HG02973 (cell line): ENCODE results near the gene BRD3.

ENCODE experiments used
- ATAC-seq: cut with Tn5 transposase; IDR thresholded peaks from one replicate; pipeline ENCODE4 v1.9.1; 2021; ENCODE audit warnings: moderate library complexity; ENCODE audit not compliant: unreplicated experiment

Gene BRD3

DNA sequence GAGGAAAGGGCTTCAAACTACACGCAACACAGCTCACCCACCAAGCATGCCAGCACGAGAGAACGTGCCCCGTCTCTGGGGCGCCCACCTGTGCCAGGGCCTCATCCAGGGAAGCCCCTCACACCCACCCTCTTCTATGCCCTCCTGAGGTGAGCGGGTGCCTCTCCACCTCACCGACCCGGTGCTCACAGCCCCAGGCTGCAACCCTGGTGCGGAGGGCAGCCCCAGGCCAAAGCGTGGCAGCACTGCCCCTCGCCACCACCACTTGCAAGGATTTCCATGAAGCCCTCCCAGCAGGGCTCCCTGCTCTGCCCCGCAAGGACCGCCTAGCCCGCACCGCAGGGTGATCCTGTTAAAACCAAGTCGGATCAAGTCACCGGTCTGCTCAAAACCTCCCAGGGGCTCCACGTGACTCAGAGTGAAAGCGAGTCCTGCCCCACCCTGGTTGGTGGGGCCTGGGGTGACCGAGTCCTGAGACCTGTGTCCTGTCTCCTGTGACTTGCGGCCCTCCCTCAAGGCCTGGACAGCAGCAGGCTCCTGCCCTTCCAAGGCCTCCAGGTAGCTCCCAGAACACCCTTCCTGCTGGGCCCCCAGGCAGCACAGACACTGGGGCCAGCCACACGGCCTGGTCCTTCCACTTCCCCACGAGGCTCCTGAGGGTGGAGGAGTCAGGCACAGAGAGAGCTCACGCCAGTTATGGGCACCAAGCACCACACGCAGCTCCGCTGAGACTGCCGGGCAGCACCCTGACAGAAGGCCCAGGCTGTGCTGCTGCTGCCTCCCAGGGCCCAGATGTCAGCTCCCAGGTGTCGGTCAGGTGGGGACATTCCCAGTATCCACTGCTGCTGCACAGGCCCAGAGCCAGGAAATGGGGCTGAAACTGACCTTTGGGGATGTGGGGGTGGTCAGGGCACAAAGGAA lies 12.7 kb downstream of the BRD3 start:
- no peak for ATAC-seq

DNA sequence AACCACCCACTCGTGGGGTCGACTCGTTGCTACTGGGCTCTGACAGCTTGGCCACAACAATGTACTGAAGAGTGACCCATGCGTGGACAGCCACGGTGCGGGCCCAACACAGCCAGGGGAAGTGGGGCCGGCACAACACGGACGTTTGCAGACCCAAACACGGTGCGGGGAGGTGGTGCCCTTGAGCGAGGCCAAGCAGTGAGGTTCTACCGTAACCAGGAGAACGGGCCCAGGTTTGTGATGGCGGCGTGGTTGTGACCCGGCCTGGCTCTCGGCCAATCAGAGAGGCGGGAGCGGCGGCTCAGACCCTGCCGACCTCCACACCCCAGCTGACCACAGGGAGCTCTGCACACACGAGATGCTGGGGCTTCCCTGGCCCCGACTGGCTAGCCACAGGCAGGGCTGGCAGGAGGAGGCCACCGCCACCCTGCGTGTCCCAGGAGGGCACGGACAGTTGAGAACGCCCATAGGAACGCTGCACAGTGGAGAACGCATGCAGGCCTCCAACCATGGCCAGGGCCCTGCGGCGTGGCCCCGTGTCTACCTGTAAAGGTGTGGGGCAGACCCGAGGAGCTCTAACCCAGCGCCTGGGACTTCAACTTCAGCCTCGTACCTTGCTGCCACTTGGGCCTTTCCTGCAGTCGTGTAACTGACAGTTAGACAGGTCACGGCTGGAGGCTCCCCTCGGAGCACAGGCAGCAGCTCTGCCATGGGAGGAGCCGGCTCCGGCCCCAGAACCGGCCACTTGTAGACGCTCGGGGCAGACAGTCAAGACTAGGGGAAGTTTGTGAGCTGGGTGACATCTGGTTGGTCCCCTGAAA lies 13.7 kb downstream of the BRD3 start:
- no peak for ATAC-seq

DNA sequence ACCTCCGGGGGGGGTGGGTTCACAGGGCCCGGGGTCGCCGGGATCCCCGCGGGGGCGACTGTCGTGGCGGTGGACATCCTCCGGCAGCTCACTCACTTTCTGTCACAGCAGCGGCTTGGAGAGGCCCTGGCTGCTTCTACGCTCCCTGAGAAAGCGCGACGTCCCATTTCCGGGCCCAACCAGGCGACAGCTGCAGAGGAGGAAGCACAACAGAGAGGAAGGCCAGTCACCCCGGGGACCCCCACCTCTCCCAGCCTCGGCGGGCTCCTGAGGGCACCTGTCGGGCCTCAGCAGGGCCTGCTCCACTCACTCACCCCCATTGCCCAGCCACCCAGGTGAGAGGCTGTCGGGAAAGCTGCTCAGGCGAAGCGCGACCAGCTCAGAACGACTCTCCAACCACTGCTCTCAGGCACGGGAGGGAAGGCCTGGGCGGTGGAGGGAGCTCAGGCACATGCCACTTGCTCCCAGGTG lies 14.4 kb downstream of the BRD3 start:
- ATAC-seq = no peak

DNA sequence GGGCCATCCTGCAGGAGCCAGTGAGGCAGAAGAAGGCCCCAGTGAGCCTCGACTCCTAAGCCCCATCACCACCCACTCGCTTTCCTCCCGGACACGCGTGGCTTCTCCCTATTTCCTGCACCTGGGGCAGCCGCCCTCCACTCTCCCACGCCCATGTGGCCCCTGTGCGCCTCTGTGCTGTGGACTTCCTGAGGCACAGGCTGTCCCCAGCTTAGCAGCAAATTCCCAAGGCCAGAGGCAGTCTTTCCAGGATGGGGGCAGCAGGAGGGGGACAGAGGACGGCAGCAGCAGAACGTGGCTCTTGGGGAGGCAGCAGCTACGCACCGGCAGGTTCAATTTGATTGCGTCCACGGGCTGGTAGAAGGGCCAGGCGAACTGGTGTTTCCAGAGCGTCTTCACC lies 14.9 kb downstream of the BRD3 start:
- no peak for ATAC-seq

DNA sequence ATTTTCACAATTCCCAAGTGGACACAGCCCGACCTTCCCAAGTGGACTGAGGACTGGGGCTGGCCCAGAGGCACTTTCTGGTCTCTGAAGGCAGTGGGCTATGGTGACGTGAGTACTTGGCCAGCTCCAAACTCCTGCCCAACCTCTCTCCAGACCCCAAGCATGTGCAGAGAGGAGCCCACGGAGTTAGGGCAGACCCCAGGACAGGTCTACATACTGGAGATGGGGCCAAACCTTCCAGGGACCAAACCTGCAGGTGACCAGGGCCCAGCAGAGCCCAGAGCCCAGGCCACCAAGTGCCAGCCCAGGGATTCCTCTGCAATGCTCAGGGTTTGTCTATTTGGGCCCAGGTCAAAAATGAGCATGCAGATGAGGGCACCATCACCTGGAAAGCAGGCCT lies 15.3 kb downstream of the BRD3 start:
- ATAC-seq = no peak

DNA sequence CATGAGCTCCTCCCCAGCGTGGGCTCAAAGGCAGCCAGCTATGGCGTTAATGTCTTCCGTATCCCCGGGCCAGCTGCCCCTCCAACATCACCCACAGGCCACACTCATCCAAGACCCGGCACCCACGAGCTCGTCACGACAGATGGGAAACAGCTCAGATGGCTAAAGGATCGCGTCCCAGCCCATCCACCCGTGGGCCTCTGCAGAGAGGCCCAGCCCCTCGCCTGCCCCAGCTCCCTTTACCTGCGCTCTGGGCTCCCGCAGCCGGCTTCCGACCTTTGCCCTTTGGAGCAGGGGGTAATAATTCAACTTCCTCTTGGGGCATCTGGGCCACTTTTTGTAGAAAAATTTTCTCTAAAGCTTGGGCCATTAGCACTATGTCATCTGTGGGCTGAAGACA lies 16.5 kb downstream of the BRD3 start:
- ATAC-seq = no peak

DNA sequence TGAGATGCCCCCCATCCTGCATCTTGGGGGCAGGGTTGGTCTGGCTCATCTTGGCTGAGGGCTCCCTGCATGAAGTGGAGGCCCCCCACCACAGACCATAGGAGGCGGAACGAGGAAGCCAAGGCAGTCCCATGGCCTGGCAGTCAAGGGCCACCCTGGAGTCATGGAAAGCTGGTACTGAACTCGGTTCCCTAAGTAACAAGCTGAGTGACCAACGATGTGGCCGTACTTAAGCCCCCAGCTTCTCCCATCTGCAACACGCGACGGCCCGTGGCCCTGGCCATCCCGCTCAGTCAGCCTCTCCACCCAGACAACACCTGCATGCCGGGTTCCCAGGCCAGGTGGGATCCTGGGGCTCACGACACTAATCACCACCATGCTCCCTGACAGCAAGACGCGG lies 17.1 kb downstream of the BRD3 start:
- no peak for ATAC-seq

DNA sequence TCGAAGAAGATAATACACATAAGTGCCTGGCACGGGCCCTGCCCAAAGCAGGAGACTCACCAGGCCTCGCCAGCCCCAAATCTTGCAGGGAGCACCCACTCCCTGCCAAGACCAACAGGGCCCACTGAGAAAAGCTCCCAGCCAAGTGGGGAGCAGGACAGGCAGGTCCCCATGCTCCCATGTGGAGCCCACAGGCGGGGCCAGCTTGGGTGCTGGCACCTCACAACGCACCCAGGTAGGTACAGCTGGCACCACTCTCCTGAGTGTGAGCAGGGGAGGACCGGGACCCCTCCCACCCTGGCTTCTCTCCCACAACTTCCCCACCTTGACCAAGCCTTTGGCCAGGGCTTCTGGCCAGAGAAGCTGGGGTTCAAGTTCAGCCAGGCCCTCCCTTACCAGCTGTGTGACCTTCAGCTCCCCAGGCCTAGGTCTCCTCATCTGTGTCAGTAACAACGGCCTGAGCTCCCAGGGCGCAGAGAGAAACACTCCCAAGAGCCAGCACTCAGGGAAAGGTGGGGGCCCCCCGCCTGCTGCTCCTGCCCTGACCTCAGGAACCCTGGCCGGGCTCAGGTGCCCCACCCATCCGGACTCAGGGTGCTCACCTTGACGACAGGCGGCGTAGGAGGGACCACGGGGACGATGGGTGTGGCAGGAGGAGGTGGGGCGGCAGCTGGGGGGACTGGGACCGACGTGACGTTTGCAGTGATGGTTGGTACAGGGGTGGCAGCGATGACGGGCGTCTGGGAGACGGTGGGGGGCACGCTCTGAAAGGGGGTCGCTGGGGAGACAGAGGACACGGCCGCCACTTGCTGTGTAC lies 17.8 kb downstream of the BRD3 start:
- no peak for ATAC-seq

DNA sequence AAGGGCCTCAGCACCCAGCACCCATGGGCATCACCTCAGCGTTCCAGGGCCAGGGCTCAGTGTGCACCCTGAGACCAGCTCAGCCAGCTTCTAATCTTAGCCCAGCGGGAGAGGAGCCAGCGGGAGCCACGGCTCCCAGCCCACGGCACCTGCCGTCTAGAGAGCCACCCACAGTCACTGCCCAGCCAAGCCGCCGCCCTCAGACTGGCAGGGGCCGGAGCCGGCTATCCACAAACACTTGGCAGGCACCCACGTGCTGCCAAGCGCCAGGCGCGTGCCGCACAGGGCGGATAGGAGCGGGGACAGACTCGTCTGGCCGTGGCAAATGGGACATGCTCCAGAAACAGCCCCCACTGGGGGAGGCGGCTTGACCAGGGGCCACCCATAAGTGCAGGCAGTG lies 18.6 kb downstream of the BRD3 start:
- no peak for ATAC-seq

DNA sequence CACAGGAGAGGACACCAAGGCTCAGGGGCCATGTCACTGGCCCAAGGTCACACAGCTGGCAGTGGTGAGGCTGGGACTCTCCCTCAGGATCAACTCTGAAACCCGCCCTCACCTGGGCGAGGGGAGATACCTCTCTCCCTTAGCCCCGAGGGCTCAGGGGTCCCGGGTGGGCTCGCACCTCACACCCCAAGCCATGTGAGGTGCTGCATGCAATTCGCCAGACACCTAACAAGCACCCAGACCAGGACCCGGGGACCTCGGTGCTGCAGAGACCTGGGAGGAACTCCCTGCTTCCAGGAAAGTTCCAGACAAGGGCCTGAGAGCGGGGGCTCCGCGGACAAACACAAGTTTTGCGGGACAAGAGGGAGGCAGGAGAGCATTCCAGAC lies 19.3 kb downstream of the BRD3 start:
- no peak for ATAC-seq

DNA sequence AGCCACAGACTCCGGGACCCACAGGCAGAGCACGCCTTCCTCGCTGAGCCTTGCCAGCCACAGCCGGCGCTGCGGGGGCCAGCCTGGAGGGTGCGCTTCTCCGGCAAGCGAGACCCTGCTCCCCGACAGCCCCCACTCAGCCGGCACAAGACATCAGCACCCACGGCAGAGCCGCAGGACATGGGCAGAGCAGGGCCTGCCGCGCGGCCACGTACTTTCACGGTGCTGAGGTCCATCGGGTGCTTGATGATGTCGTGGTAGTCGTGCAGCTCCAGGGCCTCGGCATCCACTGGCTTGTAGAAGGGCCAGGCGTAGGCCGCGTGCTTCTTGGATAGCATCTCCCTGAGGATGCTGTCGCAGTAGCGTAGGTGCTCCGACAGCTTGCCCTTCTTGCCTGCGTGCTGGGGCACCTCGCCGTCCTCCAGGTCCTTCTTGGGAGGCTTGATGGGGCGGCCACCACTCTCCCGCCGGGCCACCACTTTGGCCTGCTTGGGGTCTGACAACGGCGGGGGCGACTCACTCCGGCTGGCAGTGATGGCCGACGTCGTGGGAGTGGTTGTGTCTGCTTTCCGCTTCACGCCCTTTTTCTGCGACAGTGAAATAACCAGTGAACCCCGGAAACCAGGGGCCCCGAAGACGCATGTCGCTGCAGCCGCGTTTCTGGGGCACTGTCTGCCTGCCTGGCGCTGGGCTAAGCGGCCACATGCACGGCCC lies 19.8 kb downstream of the BRD3 start:
- ATAC-seq = no peak

DNA sequence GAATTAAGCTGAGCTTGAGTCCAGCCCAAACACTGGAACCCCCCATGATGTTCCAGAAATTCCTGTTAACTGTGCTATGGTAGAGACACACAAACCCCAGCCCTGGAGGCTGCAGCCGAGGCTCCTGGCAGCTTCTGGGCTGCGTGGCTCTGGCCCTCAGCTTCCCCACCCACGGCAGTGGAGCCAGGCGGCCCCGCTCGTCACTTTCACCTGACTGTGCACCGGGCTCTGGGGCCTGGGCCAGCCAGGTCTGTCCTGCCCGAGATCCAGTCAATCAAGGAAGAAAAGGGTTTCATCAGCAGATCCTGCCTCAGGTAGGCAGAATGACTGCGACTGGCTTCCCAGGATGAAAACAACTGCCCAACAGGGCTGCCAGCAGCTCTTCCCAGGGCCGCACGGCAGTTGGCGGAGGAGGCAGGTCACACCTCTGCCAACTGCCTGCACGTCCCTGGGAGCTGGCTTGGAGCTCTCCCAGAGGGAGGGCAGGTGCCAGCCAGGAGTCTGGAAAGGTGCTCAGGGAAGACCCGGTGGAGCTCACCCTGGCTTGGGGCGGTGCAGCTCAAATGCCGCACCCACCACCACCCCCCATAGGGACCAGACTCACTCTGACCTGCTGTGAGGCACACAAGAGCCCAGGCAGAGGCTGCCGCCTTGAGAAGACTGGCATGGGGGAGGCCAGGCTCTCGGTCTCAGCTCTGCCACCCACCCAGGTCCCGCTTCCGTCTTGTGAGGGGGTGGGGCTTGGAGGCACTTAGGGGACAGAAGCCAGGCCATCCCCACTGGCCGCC lies 20.7 kb downstream of the BRD3 start:
- no peak for ATAC-seq

DNA sequence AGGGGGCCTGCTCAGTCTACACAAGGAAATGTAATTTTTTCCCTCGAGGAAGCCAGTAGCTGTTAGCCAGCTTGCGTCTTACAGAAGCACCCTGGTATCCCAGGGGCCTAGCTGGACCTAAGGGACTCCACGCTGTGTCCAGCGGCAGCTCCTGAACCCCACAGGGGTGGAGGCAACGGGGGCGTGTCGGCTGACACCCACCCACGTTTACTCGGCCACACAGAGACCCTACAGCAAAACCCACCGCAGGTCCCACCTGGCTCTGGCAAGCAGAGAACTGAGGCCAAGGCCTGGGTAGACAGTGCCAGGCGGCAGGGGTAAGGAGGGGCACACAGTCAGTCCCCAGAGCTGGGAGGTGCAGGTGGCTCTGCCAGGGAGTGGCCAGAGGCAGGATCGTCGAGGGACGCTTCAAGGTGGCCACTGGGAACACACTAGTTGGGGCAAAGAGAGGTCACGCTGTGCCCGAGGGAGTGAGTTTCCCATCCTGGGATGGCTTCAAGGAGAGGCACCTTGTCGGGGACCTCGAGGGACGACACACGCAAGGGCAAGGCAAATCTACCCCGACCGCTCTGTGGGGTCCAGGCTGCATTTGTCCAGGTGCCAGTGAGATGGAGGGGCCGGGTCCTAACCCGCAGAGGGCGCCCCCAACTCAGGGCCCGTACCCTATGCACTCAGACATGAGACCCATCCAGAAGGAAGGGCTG lies 21.8 kb downstream of the BRD3 start:
- ATAC-seq = no peak

DNA sequence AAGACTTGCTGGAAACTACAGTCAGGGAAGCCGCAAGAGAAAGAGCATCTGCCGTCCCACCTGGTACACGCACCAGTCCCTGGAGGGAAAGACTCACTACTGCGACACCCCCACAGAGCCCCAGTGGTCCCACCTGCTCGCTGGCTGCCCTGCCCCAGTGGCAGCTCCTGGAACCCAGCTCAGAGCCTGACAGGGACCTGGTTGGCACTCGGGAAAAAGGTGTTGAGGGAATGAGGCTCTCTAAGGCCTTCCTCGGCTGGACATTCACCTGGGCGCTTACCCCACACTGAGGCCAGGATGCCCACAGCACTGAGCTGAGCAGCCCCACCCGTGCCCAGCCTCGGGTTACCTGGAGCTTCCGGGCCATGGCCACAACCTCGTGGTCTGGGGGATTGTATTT lies 22.9 kb downstream of the BRD3 start:
- ATAC-seq = no peak

DNA sequence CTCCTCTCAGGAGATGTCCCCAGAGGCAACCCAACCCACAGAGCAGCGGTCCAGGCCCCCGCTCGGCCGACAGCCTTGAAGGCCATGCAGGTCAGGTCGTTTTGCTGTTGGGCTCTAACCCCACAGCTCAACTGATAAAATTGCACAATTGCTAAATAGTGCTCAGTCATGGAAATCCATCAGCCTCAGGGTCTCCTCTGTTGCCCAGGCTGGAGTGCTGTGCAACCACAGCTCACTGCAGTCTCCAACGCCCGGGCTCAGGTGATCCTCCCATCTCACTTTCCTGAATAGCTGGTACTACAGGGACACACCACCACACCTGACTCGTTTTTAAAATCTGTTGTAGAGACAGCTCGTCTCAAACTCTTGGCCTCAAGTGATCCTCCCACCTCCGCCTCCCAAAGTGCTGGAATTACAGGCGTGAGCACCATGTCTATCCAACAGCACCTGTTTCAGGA lies 24.3 kb downstream of the BRD3 start:
- ATAC-seq = no peak

DNA sequence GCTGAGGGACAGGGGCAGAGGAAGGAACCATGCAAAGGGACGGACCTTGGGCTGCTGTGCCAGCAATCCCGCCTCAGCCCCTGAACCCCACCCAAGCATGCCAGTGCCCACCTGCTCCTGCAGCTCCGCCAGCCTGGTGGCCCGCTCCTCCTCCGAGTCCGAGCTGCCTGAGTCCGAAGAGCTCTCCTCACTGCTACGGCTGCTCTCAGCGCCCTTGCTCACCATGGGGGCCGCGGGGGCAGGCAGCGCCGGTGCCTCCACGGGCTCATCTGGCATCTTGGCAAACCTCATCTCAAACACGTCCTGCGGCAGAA lies 26.2 kb downstream of the BRD3 start:
- no peak for ATAC-seq

DNA sequence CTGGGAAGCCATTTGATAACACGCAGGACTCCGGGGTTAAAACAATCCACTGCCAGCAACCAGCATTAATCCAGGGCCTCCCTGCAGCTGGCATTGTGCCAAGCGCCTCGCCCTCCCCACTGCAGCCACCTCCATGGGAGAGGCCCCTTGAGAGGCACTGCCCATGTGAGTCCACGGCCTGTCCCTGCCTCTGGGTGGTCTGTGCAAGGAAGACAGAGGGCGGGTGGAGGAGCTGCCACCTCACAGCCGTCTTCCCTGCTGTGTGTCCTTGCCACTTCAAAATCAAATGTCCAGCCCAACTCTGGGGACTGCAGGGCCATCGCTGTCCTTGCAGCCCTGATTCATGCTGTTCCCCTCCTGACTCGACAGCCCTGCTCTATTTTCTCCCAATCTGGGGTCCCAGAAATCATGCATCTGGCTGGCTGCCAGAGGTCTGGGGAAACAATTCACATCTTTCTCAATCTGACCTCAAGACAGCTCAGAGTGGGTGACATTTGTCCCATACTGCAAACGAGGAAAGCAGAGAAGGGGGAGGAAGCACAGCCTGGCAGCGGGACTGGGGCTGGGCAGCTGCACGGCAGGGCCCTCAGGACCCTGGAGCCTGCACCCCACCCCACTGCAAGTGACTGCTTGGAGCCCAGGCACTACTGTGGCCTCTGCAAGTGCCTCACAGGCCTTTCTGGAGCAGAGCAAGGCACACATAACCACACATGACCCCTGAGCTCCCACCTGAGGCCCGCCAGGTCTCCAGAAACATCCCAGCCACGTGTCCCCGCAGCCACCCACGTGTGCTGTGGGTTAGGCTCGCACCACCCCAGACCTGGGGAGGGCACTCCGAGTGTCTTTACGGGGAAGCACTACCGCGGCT lies 26.8 kb downstream of the BRD3 start:
- no peak for ATAC-seq

DNA sequence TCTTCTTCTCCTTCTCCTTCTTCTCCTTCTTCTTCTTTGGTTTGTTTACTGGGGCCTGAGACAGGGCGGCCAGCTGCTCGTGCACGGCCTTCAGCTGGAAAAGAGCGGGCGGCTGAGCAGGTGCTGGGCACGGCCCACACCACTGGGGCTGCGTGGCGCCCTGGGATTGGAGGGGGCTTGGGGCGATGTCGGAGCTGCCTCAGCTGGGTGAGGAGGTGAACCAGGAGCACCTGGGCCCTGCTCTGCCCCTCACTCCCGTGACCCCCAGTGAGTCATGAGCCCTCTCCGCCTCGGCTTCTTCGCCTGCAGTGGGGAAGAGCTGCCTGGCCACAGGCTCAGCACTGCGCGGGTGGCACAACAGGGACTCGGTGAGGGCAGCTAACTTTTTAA lies 27.7 kb downstream of the BRD3 start:
- ATAC-seq = no peak
